HEK293 (cell line): Measurements from ENCODE around the gene GRK3.
A peak's percentile ranks its signal among the peaks of the same experiment; 100 is the strongest.
"Not testable (repeated sequence)": the region's sequence is repeated elsewhere in the genome, so short reads cannot be mapped to it uniquely, and the experiment has no call there.

Experiments used
- CTCF ChIA-PET: fragments of 350-600 bp; formaldehyde crosslinking; extraction: SDS; loops from one replicate; lab custom pipeline; 2021; ENCODE audit warnings: antibody characterized with exemption; lab: Yijun Ruan, JAX
- POLR2A ChIA-PET: fragments of 300-600 bp; formaldehyde crosslinking; extraction: SDS; loops from one replicate; lab custom pipeline; 2020; ENCODE audit warnings: antibody characterized with exemption, inconsistent platforms; lab: Yijun Ruan, JAX
- H3K27ac ChIP-seq: fragments of 200-500 bp; sonication (Bioruptor generic); 2 replicates; pipeline ENCODE4 v1.5.1; 2014; ENCODE audit warnings: low read depth, low read length, control low read depth, inconsistent platforms; ENCODE audit errors: extremely low read depth
- H3K36me3 ChIP-seq, 2 experiments: fragments of 200-500 bp in 1 of 2; sonication (Bioruptor generic) in 1 of 2; 1 replicate in 1 of 2; 2 replicates in 1 of 2; pipeline ENCODE4 v1.5.1; 2014 to 2017; ENCODE audit warnings: inconsistent platforms in 2 of 2, low read length in 2 of 2; ENCODE audit not compliant: control insufficient read depth in 2 of 2, insufficient read depth in 1 of 2
- H3K4me1 ChIP-seq: fragments of 200-500 bp; sonication (Bioruptor generic); 2 replicates; pipeline ENCODE4 v1.5.1; 2014; ENCODE audit warnings: mild to moderate bottlenecking, low read length, inconsistent platforms; ENCODE audit not compliant: control insufficient read depth, insufficient read depth
- H3K4me3 ChIP-seq: 2 replicates; pipeline ENCODE4 v1.5.1; 2011; ENCODE audit warnings: low read depth, mild to moderate bottlenecking, control low read depth, low read length, moderate library complexity
- H3K9me3 ChIP-seq: fragments of 200-500 bp; sonication (Bioruptor generic); 2 replicates; pipeline ENCODE4 v1.5.1; 2014; ENCODE audit warnings: low read depth, low read length, inconsistent platforms; ENCODE audit not compliant: control insufficient read depth, insufficient read depth
- ATF2 ChIP-seq: fragments of 450-650 bp; formaldehyde crosslinking; IDR thresholded peaks from 2 replicates; pipeline ENCODE4 v1.5.1; 2016; ENCODE audit warnings: missing biosample characterization, missing genetic modification characterization, low read depth
- CTCF ChIP-seq: fragments of 450-650 bp; formaldehyde crosslinking; IDR thresholded peaks from 2 replicates; pipeline ENCODE4 v1.5.1; 2016; ENCODE audit warnings: missing biosample characterization, missing genetic modification characterization
- HOXA7 ChIP-seq: sonication (generic); formaldehyde crosslinking; IDR thresholded peaks from 2 replicates; pipeline ENCODE4 v1.8.1; 2022; ENCODE audit warnings: missing genetic modification reagents, borderline replicate concordance
- SCRT2 ChIP-seq: fragments of 450-650 bp; formaldehyde crosslinking; IDR thresholded peaks from 2 replicates; pipeline ENCODE4 v1.5.1; 2016; ENCODE audit warnings: missing biosample characterization, missing genetic modification characterization
- ZBTB1 ChIP-seq: fragments of 450-650 bp; formaldehyde crosslinking; IDR thresholded peaks from 2 replicates; pipeline ENCODE4 v1.5.1; 2016; ENCODE audit warnings: missing biosample characterization, missing genetic modification characterization
- ZBTB17 ChIP-seq: fragments of 450-650 bp; formaldehyde crosslinking; IDR thresholded peaks from 2 replicates; pipeline ENCODE4 v1.5.1; 2016; ENCODE audit warnings: missing biosample characterization, missing genetic modification characterization
- ZBTB21 ChIP-seq: fragments of 450-650 bp; formaldehyde crosslinking; IDR thresholded peaks from 2 replicates; pipeline ENCODE4 v1.5.1; 2017; ENCODE audit warnings: missing biosample characterization, missing genetic modification characterization
- ZBTB8A ChIP-seq: fragments of 450-650 bp; formaldehyde crosslinking; IDR thresholded peaks from 2 replicates; pipeline ENCODE4 v1.5.1; 2016; ENCODE audit warnings: missing biosample characterization, missing genetic modification characterization
- ZNF121 ChIP-seq: fragments of 450-650 bp; formaldehyde crosslinking; IDR thresholded peaks from 2 replicates; pipeline ENCODE4 v1.5.1; 2016; ENCODE audit warnings: missing biosample characterization, missing genetic modification characterization
- ZNF146 ChIP-seq: fragments of 450-650 bp; formaldehyde crosslinking; IDR thresholded peaks from 2 replicates; pipeline ENCODE4 v1.5.1; 2016; ENCODE audit warnings: missing biosample characterization, missing genetic modification characterization
- ZNF175 ChIP-seq: fragments of 450-650 bp; formaldehyde crosslinking; IDR thresholded peaks from 2 replicates; pipeline ENCODE4 v1.5.1; 2016; ENCODE audit warnings: missing biosample characterization, missing genetic modification characterization
- ZNF24 ChIP-seq: fragments of 450-650 bp; formaldehyde crosslinking; IDR thresholded peaks from 2 replicates; pipeline ENCODE4 v1.5.1; 2016; ENCODE audit warnings: missing biosample characterization, missing genetic modification characterization
- ZNF280D ChIP-seq: fragments of 450-650 bp; formaldehyde crosslinking; IDR thresholded peaks from 2 replicates; pipeline ENCODE4 v1.5.1; 2016; ENCODE audit warnings: missing biosample characterization, missing genetic modification characterization
- ZNF354C ChIP-seq: fragments of 450-650 bp; formaldehyde crosslinking; IDR thresholded peaks from 2 replicates; pipeline ENCODE4 v1.5.1; 2016; ENCODE audit warnings: missing biosample characterization, missing genetic modification characterization, low read depth, borderline replicate concordance
- ZNF580 ChIP-seq: fragments of 450-650 bp; formaldehyde crosslinking; IDR thresholded peaks from 2 replicates; pipeline ENCODE4 v1.5.1; 2016; ENCODE audit warnings: missing biosample characterization, missing genetic modification characterization
- ZNF843 ChIP-seq: fragments of 450-650 bp; formaldehyde crosslinking; IDR thresholded peaks from 2 replicates; pipeline ENCODE4 v1.5.1; 2016; ENCODE audit warnings: missing biosample characterization, missing genetic modification characterization
- ZSCAN16 ChIP-seq: fragments of 450-650 bp; formaldehyde crosslinking; IDR thresholded peaks from 2 replicates; pipeline ENCODE4 v1.5.1; 2016; ENCODE audit warnings: missing biosample characterization, missing genetic modification characterization
- ZSCAN23 ChIP-seq: fragments of 450-650 bp; formaldehyde crosslinking; IDR thresholded peaks from 2 replicates; pipeline ENCODE4 v1.5.1; 2016; ENCODE audit warnings: missing biosample characterization, missing genetic modification characterization

Gene GRK3

GRCh38 chr22:25571969-25572707, 7.7 kb downstream of the GRK3 start:
- POLR2A ChIA-PET, H3K4me3 ChIP-seq, H3K4me1 ChIP-seq, H3K36me3 ChIP-seq, H3K27ac ChIP-seq, H3K9me3 ChIP-seq: not testable (repeated sequence)
- CTCF ChIA-PET, result interaction anchor here (0.6 to 1.0 kb wide), 2 partner anchors 131 to 1056 kb away, joined by 3 to 7 read pairs; no protein-coding TSS in a partner anchor
- TF ChIP-seq ZNF146, result peak; percentile 99
- peak; percentile 84 for TF ChIP-seq ZNF580 (tag by site-specific recombination)
- TF ChIP-seq ZNF280D (tag by site-specific recombination), result peak; percentile 72; the same call in 1 of the 2 replicates
- TF ChIP-seq SCRT2 (tag by site-specific recombination), result peak; percentile 52; the same call in 1 of the 2 replicates

GRCh38 chr22:25572708-25573171, 8.3 kb downstream of the GRK3 start:
- Histone ChIP-seq H3K4me1 (peaks cover 3% of the 10 kb centered on the region; the same call in 1 of the 2 replicates), H3K36me3 (no peaks in the 10 kb centered on the region), H3K27ac (no peak overlapping the region), H3K9me3 (no peaks in the 10 kb centered on the region), H3K4me3 (no peak overlapping the region)
- ChIA-PET CTCF (interaction anchor here (0.6 to 1.4 kb wide), 4 partner anchors 120 to 1056 kb away, joined by 3 to 7 read pairs (median 4); no protein-coding TSS in a partner anchor), POLR2A (no interaction called here)
- TF ChIP-seq ZNF354C (no peak), HOXA7 (CRISPR knock-in tag) (no peak), ZBTB21 (no peak), ZSCAN16 (tag by site-specific recombination) (no peak), ZNF121 (no peak), CTCF (no peak), ATF2 (tag by site-specific recombination) (no peak)

- TF ChIP-seq ZBTB17 (tag by site-specific recombination) (no peak), ZNF175 (tag by site-specific recombination) (no peak), ZSCAN23 (no peak), ZNF146 (no peak), ZNF843 (tag by site-specific recombination) (no peak), ZBTB1 (tag by site-specific recombination) (no peak), ZNF24 (tag by site-specific recombination) (no peak), ZBTB8A (tag by site-specific recombination) (no peak)
- no peaks in the 10 kb centered on the region for H3K9me3 ChIP-seq
- no peaks in the 10 kb centered on the region for H3K36me3 ChIP-seq
- no peak overlapping the region for H3K4me3 ChIP-seq
- no peaks in the 10 kb centered on the region for H3K4me1 ChIP-seq
- H3K27ac ChIP-seq, result no peak overlapping the region
- ChIA-PET POLR2A (no interaction called here), CTCF (interaction anchor here (0.6 to 1.4 kb wide), 2 partner anchors 19 to 199 kb away, joined by 3 to 4 read pairs; no protein-coding TSS in a partner anchor)
These were observed 9.4 kb downstream of the GRK3 start for GRCh38 chr22:25573841-25574240.
